ENCODE results near the gene MBP.
"Not testable (repeated sequence)": the region's sequence is repeated elsewhere in the genome, so short reads cannot be mapped to it uniquely, and the experiment has no call there.

Gene MBP

DNA sequence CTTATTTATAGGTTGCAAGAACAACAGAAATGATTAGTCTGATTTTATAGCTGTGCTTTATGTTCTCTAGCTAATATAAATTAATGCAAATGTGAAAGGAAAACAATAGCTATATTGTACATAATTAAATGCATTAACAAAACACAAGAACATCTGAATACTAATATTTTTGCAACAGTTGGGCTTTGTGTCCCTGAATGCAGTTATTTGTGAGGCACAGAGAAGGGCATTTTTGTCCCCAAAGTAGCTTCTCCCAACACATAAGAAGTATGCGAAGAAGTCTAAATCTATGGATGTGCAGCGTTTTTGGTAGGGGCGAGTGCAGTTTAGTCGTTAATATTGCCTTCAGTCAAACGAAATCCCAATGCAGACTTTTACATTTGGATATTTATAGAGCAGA lies 110.0 kb downstream of the MBP start:
- ChIA-PET CTCF (no interaction called here), POLR2A (no interaction called here)
- TF ChIP-seq FOXM1 (IDR thresholded peaks at IDR 0.05; ENCODE audit: borderline replicate concordance), result no peak
- no peak for TF ChIP-seq NFRKB (IDR thresholded peaks at IDR 0.05)
- TF ChIP-seq CTBP1 (IDR thresholded peaks at IDR 0.05; ENCODE audit: borderline replicate concordance), result no peak
- no peak for TF ChIP-seq ELF4 (IDR thresholded peaks at IDR 0.05)
- TF ChIP-seq L3MBTL2 (conservative IDR thresholded peaks at IDR 0.05), result no peak
- no peak for TF ChIP-seq ZNF384 (IDR thresholded peaks at IDR 0.05)
- TF ChIP-seq ARNT (IDR thresholded peaks at IDR 0.05), result no peak
- no peak for TF ChIP-seq HDGF (IDR thresholded peaks at IDR 0.05; ENCODE audit: borderline replicate concordance)
- DNase-seq (ENCODE audit: extremely low spot score), result no peak

DNA sequence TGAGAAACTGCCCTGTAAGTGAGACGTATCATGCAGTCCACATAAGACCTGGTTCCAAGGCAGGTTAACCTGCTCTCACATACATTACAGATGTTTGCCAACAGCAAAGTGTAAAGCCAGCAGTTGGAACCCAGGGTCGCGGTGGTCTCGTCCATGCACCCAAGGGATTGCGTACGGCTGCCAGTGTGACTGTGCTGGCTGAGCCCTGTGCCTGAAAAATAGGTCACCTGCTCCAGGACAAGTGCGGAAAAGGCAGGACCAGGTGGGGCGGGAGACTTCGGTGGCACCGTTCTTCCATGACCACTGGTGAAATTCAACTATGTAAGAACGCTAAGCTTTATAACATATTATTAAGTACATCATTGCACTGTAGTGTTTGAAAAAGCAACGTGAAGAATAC lies 110.5 kb downstream of the MBP start:
- no peak for DNase-seq (ENCODE audit: extremely low spot score)
- TF ChIP-seq HDGF (IDR thresholded peaks at IDR 0.05; ENCODE audit: borderline replicate concordance), result no peak
- no peak for TF ChIP-seq BHLHE40 (IDR thresholded peaks at IDR 0.05; ENCODE audit: borderline replicate concordance)
- TF ChIP-seq ELF4 (IDR thresholded peaks at IDR 0.05), result no peak
- no peak for TF ChIP-seq LEF1 (IDR thresholded peaks at IDR 0.05; ENCODE audit: borderline replicate concordance)
- TF ChIP-seq CTBP1 (IDR thresholded peaks at IDR 0.05; ENCODE audit: borderline replicate concordance), result no peak
- TF ChIP-seq ZNF384 (IDR thresholded peaks at IDR 0.05), result no peak
- no peak for TF ChIP-seq FOXA1 (IDR thresholded peaks at IDR 0.05)
- TF ChIP-seq SUZ12 (IDR thresholded peaks at IDR 0.05), result no peak
- TF ChIP-seq NFRKB (IDR thresholded peaks at IDR 0.05), result no peak
- no peak for TF ChIP-seq ARNT (IDR thresholded peaks at IDR 0.05)
- CTCF ChIA-PET, result interaction anchor here (0.6 kb wide), 1 partner anchor 219 kb away, joined by 3 read pairs; no protein-coding TSS in a partner anchor
- POLR2A ChIA-PET, result no interaction called here

DNA sequence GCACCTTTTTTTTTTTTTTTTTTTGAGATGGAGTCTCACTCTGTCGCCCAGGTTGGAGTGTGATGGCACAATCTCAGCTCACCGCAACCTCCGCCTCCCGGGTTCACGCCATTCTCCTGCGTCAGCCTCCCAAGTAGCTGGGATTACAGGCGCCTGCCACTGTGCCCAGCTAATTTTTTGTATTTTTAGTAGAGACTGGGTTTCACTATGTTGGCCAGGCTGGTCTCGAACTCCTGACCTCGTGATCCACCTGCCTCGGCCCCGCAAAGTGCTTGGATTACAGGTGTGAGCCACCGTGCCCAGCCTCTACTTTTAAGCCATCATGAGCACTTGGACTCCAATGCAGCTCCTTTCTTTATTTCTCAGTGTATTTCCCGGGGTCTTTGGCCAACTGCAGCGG lies 111.1 kb downstream of the MBP start:
- DNase-seq (ENCODE audit: extremely low spot score); POLR2A ChIA-PET: not testable (repeated sequence)
- CTCF ChIA-PET, result interaction anchor here (0.6 kb wide), 1 partner anchor 219 kb away, joined by 3 read pairs; no protein-coding TSS in a partner anchor

DNA sequence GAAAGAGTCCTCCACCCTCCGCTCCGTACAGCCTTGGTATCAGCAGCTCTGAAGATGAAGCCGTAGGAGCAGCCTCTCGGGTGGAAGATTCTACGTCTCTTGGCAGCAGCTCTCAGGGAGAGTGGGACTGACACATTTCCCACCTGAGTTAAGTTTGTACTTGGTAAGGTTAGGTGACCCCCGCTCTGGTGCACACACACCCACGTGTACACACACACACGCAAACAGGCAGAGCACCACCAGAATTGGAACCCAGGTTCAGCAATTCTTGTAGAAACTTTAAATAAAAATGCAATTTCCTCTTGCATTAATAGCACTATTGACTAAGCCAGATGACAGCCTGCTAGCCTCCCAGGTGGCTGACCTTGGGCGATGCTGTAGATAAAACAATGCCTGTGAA lies 111.5 kb downstream of the MBP start:
- TF ChIP-seq SP1 (IDR thresholded peaks at IDR 0.05) (no peak), FOXM1 (IDR thresholded peaks at IDR 0.05; ENCODE audit: borderline replicate concordance) (no peak), L3MBTL2 (conservative IDR thresholded peaks at IDR 0.05) (no peak), TARDBP (IDR thresholded peaks at IDR 0.05) (no peak), FOXK2 (IDR thresholded peaks at IDR 0.05) (no peak), ARNT (IDR thresholded peaks at IDR 0.05) (no peak), FOXA1 (IDR thresholded peaks at IDR 0.05) (no peak), CTBP1 (IDR thresholded peaks at IDR 0.05; ENCODE audit: borderline replicate concordance) (no peak), HDGF (IDR thresholded peaks at IDR 0.05; ENCODE audit: borderline replicate concordance) (no peak), LEF1 (IDR thresholded peaks at IDR 0.05; ENCODE audit: borderline replicate concordance) (no peak), NFRKB (IDR thresholded peaks at IDR 0.05) (no peak)
- TF ChIP-seq, protein P1, sequence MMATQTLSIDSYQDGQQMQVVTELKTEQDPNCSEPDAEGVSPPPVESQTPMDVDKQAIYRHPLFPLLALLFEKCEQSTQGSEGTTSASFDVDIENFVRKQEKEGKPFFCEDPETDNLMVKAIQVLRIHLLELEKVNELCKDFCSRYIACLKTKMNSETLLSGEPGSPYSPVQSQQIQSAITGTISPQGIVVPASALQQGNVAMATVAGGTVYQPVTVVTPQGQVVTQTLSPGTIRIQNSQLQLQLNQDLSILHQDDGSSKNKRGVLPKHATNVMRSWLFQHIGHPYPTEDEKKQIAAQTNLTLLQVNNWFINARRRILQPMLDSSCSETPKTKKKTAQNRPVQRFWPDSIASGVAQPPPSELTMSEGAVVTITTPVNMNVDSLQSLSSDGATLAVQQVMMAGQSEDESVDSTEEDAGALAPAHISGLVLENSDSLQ (IDR thresholded peaks at IDR 0.05), result no peak
- ChIA-PET CTCF (no interaction called here), POLR2A (no interaction called here)
- no peak for DNase-seq (ENCODE audit: extremely low spot score)

DNA sequence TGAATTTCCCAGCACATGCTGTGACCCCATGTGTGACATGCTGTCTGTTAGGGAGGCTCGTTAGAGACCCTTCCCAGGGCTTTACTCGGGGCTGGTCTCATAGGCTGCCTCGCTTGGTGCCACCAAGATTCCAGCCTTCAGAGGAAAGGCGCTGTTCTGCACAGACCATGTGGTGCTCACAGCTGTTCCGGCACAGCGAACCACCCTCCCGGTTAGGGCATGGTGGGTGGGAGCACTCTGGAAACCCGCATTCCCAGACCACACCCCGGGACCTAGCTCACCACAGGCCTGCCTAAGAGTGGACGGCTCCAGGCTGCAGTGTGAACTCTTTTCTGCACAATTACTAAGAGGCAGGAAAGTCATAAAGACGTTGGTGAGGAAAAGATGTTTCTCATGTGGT lies 112.0 kb downstream of the MBP start:
- ChIA-PET POLR2A (no interaction called here), CTCF (no interaction called here)
- no peak for DNase-seq (ENCODE audit: extremely low spot score)
- no peak for TF ChIP-seq ELF4 (IDR thresholded peaks at IDR 0.05)
- TF ChIP-seq FOXK2 (IDR thresholded peaks at IDR 0.05), result no peak
- no peak for TF ChIP-seq HDGF (IDR thresholded peaks at IDR 0.05; ENCODE audit: borderline replicate concordance)
- TF ChIP-seq BHLHE40 (IDR thresholded peaks at IDR 0.05; ENCODE audit: borderline replicate concordance), result no peak
- no peak for TF ChIP-seq FOXA1 (IDR thresholded peaks at IDR 0.05)
- no peak for TF ChIP-seq SP1 (IDR thresholded peaks at IDR 0.05)
- TF ChIP-seq, protein P1 (IDR thresholded peaks at IDR 0.05), result no peak
- no peak for TF ChIP-seq ZNF384 (IDR thresholded peaks at IDR 0.05)
- no peak for TF ChIP-seq SUZ12 (IDR thresholded peaks at IDR 0.05)
- TF ChIP-seq ARNT (IDR thresholded peaks at IDR 0.05), result no peak

DNA sequence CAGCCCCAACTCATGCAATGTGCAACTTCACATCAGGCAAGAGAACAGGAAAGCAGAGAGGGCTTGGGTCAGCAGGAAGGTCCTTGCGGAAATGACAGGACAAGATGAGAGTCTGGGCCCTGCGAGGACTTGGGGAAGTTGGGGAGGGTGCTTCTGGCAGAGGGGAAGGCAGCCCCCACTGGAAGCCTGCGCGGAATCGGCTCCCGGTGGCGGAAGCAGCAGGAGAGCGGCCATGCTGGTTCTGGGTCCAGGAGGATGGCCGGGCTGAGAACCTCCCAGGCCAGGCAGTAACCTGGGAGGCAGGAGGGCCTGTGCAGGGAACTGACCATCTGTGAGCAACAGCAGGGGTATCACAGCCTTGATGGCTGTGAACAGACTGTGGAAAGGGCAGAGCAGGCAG lies 112.9 kb downstream of the MBP start:
- TF ChIP-seq L3MBTL2 (conservative IDR thresholded peaks at IDR 0.05), result no peak
- DNase-seq (ENCODE audit: extremely low spot score), result no peak
- ChIA-PET POLR2A (no interaction called here), CTCF (no interaction called here)

DNA sequence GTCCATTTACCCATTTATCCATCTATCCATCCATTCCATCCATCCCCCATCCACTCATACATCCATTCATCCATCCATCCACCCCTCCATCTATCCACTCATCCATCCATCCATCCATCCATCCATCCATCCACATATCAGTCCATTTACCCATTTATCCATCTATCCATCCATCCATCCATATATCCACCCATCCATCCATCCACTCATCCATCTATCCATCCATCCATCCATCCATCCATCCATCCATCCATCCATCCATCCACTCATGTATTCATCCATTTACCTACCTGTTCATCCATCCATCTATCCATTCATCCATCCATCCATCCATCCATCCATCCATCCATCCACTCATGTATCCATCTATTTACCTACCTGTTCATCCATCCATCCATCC lies 113.9 kb downstream of the MBP start:
- POLR2A ChIA-PET; DNase-seq (ENCODE audit: extremely low spot score); CTCF ChIA-PET: not testable (repeated sequence)

DNA sequence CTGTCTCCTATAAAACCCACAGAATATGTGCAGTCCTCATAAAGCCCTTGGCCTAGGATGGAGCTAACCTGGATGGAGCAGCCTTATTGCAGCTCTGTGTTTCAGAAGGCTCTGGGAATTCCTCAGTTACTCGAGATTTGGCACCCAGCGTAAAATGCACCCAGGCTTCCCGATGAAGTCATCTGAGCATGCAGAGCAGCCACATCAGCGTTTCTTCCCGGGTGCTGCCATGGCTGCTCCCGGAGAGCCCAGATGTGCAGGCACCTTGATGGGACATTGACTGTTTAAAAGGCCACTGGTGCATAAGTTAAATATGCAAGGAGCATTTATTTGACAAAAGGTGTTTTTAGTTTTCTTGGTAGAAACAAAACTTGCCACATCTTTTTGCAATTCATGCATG lies 115.2 kb downstream of the MBP start:
- CTCF ChIA-PET, result no interaction called here
- POLR2A ChIA-PET, result no interaction called here
- no peak for DNase-seq (ENCODE audit: extremely low spot score)
- no peak for TF ChIP-seq BHLHE40 (IDR thresholded peaks at IDR 0.05; ENCODE audit: borderline replicate concordance)
- TF ChIP-seq FOXA1 (IDR thresholded peaks at IDR 0.05), result no peak
- no peak for TF ChIP-seq FOXM1 (IDR thresholded peaks at IDR 0.05; ENCODE audit: borderline replicate concordance)
- TF ChIP-seq ARNT (IDR thresholded peaks at IDR 0.05), result no peak
- TF ChIP-seq LEF1 (IDR thresholded peaks at IDR 0.05; ENCODE audit: borderline replicate concordance), result no peak
- no peak for TF ChIP-seq CTBP1 (IDR thresholded peaks at IDR 0.05; ENCODE audit: borderline replicate concordance)
- TF ChIP-seq TARDBP (IDR thresholded peaks at IDR 0.05), result no peak
- no peak for TF ChIP-seq L3MBTL2 (conservative IDR thresholded peaks at IDR 0.05)
- TF ChIP-seq SUZ12 (IDR thresholded peaks at IDR 0.05), result no peak
- TF ChIP-seq ZNF384 (IDR thresholded peaks at IDR 0.05), result no peak
- TF ChIP-seq HDGF (IDR thresholded peaks at IDR 0.05; ENCODE audit: borderline replicate concordance), result no peak
- no peak for TF ChIP-seq ELF4 (IDR thresholded peaks at IDR 0.05)
- TF ChIP-seq, protein P1 (IDR thresholded peaks at IDR 0.05), result no peak
- TF ChIP-seq NFRKB (IDR thresholded peaks at IDR 0.05), result no peak
- TF ChIP-seq SP1 (IDR thresholded peaks at IDR 0.05), result no peak
- TF ChIP-seq FOXK2 (IDR thresholded peaks at IDR 0.05), result no peak
